BE2C (cell line): ENCODE data around the gene TXNDC2.

Source experiments
- DNase-seq: peaks from one replicate; pipeline ENCODE4 v3.0.0-alpha.2; 2020
- H3K27me3 ChIP-seq: fragments of 250-450 bp; sonication (Bioruptor Pico); 2 replicates; pipeline ENCODE4 v1.5.1; 2020; ENCODE audit warnings: mild to moderate bottlenecking
- H3K36me3 ChIP-seq: fragments of 250-450 bp; sonication (Bioruptor Pico); 2 replicates; pipeline ENCODE4 v1.5.1; 2020; ENCODE audit warnings: mild to moderate bottlenecking
- H3K4me1 ChIP-seq: fragments of 250-450 bp; sonication (Bioruptor Pico); 2 replicates; pipeline ENCODE4 v1.5.1; 2020
- H3K4me3 ChIP-seq: 2 replicates; pipeline ENCODE4 v1.5.1; 2011; ENCODE audit warnings: low read depth, low read length
- H3K9me3 ChIP-seq: fragments of 250-450 bp; sonication (Bioruptor Pico); 2 replicates; pipeline ENCODE4 v1.5.1; 2020
- TF ChIP-seq, protein P1 (sequence below): IDR thresholded peaks from 2 replicates; pipeline ENCODE4 v1.5.1; 2012; ENCODE audit warnings: mild to moderate bottlenecking, low read depth, low read length

The TXNDC2 gene

DNA sequence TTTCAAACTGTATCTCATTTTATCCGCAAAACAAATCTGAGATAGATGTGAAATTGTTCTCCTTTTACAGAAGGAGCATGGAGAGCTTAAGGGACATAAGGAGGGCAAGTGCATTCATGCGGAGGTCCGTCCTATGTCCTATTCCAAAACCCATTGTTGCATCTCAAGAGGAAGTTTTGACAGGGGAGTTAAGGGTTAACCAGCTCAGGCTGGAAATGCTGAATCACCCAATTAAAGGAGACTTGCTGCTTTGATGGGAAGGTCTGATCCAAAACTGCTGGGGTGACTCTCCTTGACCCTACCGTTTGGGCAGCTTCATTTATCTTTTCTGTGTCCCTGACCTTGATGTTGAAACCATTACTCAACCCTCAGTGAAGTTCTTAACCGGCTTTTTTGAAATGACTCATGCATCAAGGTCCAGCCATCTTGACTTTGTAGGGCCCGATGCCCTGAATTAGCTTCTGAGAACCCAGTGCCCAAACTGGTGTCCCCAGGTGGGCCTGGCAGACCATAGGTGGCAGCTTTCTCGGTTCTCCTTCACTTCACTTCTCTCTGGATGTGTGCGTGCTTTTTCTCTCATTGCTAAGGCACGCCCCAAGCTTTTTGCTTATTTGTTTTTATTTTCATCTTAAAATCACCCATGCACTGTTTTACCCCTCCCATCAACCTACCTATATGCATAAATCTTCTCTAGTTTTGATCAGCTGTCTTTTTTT is 15.9 kb upstream of the TXNDC2 start:
- Histone ChIP-seq H3K4me1 (peaks cover 3% of the 10 kb centered on the region; the same call in 1 of the 2 replicates), H3K9me3 (no peaks in the 10 kb centered on the region), H3K4me3 (no peak overlapping the region), H3K27me3 (no peaks in the 10 kb centered on the region), H3K36me3 (no peaks in the 10 kb centered on the region)
- TF ChIP-seq, protein P1, sequence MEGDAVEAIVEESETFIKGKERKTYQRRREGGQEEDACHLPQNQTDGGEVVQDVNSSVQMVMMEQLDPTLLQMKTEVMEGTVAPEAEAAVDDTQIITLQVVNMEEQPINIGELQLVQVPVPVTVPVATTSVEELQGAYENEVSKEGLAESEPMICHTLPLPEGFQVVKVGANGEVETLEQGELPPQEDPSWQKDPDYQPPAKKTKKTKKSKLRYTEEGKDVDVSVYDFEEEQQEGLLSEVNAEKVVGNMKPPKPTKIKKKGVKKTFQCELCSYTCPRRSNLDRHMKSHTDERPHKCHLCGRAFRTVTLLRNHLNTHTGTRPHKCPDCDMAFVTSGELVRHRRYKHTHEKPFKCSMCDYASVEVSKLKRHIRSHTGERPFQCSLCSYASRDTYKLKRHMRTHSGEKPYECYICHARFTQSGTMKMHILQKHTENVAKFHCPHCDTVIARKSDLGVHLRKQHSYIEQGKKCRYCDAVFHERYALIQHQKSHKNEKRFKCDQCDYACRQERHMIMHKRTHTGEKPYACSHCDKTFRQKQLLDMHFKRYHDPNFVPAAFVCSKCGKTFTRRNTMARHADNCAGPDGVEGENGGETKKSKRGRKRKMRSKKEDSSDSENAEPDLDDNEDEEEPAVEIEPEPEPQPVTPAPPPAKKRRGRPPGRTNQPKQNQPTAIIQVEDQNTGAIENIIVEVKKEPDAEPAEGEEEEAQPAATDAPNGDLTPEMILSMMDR = no peak
- DNase-seq = no peak

DNA sequence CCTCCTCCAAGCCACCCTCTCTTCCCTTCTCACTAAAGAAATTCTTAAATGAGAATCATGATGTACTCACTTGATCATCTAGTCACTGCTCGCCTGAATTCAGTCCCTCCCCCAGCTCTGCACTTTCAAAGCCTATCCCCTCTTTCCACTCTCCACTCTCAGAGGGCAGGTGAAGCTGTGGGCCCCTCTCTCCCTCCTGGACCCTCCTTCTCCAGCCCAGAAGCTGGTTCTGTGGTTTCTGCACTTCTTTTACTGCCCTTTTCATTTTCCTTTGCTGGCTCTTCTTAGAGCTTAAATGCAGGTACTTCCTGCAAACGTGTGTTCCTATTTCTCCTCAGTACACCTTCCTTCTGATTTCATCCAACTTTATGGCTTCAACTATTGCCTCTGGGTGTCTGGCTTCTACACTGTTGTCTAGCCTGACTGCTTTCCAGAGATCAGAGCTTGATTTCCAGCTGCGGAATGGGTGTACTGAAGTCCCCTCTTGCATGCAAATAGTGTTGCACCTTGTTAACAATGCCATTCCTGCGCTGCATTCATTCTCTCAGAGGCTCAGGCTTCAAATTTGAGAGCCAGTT is 15.3 kb upstream of the TXNDC2 start:
- H3K36me3 ChIP-seq = no peaks in the 10 kb centered on the region
- TF ChIP-seq, protein P1 = no peak
- no peak for DNase-seq
- no peak overlapping the region for H3K4me3 ChIP-seq
- no peaks in the 10 kb centered on the region for H3K9me3 ChIP-seq
- peaks cover 3% of the 10 kb centered on the region; the same call in 1 of the 2 replicates for H3K4me1 ChIP-seq
- no peaks in the 10 kb centered on the region for H3K27me3 ChIP-seq

DNA sequence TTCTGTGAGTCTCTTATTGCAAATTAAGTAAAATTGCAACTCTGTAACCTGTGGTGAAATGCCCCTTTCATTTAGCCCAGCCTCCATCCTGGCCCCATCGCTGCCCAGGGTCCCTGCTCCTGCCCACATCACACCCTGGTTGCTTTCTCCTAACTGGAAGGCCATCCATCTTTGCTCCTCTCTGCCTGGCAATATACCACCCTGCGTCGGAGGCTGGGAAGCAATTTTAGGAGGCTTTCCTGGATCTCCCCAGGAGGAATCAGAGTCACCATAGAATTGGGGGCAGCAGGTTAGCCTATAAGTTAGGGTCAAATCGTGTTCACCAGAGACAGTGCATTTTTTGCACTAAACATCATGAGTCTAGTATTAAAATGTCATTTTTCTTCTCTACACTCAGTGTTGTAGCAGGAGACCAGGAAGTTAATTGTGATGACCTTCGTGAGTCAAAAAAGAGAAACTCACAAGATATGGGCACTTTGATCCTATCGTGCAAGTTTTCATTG is 14.5 kb upstream of the TXNDC2 start:
- no peaks in the 10 kb centered on the region for H3K9me3 ChIP-seq
- no peak for DNase-seq
- H3K4me3 ChIP-seq = no peak overlapping the region
- peaks cover 3% of the 10 kb centered on the region; the same call in 1 of the 2 replicates for H3K4me1 ChIP-seq
- TF ChIP-seq, protein P1 = no peak
- no peaks in the 10 kb centered on the region for H3K27me3 ChIP-seq
- no peaks in the 10 kb centered on the region for H3K36me3 ChIP-seq

DNA sequence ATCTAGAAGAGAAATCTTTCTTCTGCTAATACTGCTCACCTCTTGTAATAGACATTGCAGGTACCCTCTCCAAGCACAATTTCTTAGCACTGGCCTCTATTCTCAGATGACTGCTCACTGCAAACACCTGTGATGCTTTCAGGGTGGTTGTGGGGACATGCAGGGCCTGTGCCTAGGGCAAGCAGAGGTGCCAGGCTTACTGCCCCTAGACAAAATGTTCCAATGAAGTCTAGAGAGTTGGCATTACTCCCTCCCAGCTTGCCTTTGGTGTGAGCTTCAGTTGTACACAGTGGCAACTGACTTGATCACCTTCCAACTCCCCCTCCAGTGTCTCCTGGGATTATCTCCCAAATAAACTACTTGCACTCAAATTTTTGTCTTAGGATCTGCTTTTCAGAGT is 12.9 kb upstream of the TXNDC2 start:
- Histone ChIP-seq H3K27me3 (no peaks in the 10 kb centered on the region), H3K4me1 (peaks cover 3% of the 10 kb centered on the region; the same call in 1 of the 2 replicates)

DNA sequence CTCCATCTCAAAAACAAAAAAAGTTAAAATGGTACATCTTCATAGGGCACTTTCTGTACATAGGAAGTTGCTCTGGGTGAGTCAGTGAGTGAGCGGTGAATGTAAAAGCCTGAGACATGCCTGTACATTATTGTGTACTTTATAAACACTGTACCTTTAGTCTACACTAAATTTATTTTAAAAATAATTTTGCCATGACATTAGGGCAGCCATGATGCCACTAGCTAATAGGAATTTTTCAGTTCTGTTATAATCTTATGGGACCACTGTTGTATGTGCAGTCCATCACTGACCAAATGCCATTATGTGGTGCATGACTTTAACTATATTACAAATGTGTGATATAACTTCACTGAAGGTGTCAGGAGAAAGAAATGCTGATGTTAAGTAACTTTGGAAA is 11.0 kb upstream of the TXNDC2 start:
- no peak for DNase-seq
- Histone ChIP-seq H3K36me3 (no peaks in the 10 kb centered on the region), H3K27me3 (no peaks in the 10 kb centered on the region), H3K9me3 (no peaks in the 10 kb centered on the region), H3K4me3 (no peak overlapping the region), H3K4me1 (peaks cover 3% of the 10 kb centered on the region; the same call in 1 of the 2 replicates)
- TF ChIP-seq, protein P1 = no peak

More for the DNA sequence above, 12.9 kb upstream of the TXNDC2 start:
- DNase-seq = no peak
- Histone ChIP-seq H3K36me3 (no peaks in the 10 kb centered on the region), H3K9me3 (no peaks in the 10 kb centered on the region), H3K4me3 (no peak overlapping the region)
- TF ChIP-seq, protein P1 = no peak
